SK-N-MC (cell line): ENCODE data around the gene ASPG.

Experiments
- DNase-seq: peaks from one replicate; pipeline ENCODE4 v3.0.0-alpha.2; 2011; ENCODE audit warnings: low read depth, low spot score
- H3K27ac ChIP-seq: fragments of 200-600 bp; sonication (generic); 2 replicates; pipeline ENCODE4 v1.5.1; 2016; ENCODE audit warnings: mixed run types
- H3K36me3 ChIP-seq: fragments of 200-600 bp; sonication (generic); 2 replicates; pipeline ENCODE4 v1.6.1; 2017; ENCODE audit warnings: antibody characterized with exemption, low read length, mixed read lengths; ENCODE audit not compliant: insufficient read depth
- H3K4me3 ChIP-seq: fragments of 200-600 bp; sonication (generic); 2 replicates; pipeline ENCODE4 v1.5.1; 2016
- H3K9ac ChIP-seq: fragments of 200-600 bp; sonication (generic); 2 replicates; pipeline ENCODE4 v1.8.0; 2017; ENCODE audit warnings: mixed run types, mixed read lengths; ENCODE audit not compliant: insufficient read length
- H3K9me3 ChIP-seq: fragments of 200-600 bp; sonication (generic); 2 replicates; pipeline ENCODE4 v1.6.1; 2017; ENCODE audit warnings: low read depth, mild to moderate bottlenecking, antibody characterized with exemption, low read length, moderate library complexity, mixed read lengths
- EZH2 ChIP-seq: fragments of 200-600 bp; sonication (generic); IDR thresholded peaks from one replicate; pipeline ENCODE4 v1.6.1; 2017; ENCODE audit warnings: antibody characterized with exemption
- FOXP2 ChIP-seq: optimal IDR thresholded peaks from 2 replicates; pipeline ENCODE3; 2011; ENCODE audit warnings: mild to moderate bottlenecking, moderate library complexity; ENCODE audit not compliant: insufficient read depth; ENCODE audit errors: extremely low read length, control extremely low read depth
- POLR2AphosphoS5 ChIP-seq: IDR thresholded peaks from 2 replicates; pipeline ENCODE4 v1.6.1; 2012; ENCODE audit warnings: mild to moderate bottlenecking, low read depth, low read length, borderline replicate concordance

The ASPG gene

GRCh38 chr14:104087981-104088850 is 2.7 kb downstream of the ASPG start:
- H3K27ac ChIP-seq: no peak overlapping the region
- H3K4me3 ChIP-seq: no peak overlapping the region
- no peaks in the 10 kb centered on the region for H3K36me3 ChIP-seq

GRCh38 chr14:104090071-104090748 is 4.7 kb downstream of the ASPG start:
- no peaks in the 10 kb centered on the region for H3K36me3 ChIP-seq
- H3K4me3 ChIP-seq: no peak overlapping the region
- no peak for DNase-seq

More at GRCh38 chr14:104087981-104088850, 2.7 kb downstream of the ASPG start:
- Histone ChIP-seq H3K9me3 (no peaks in the 10 kb centered on the region), H3K9ac (no peak overlapping the region)
- TF ChIP-seq FOXP2 (no peak), EZH2 (no peak)
- DNase-seq: no peak

GRCh38 chr14:104091061-104091926 is 5.8 kb downstream of the ASPG start:
- no peaks in the 10 kb centered on the region for H3K9me3 ChIP-seq
- no peak for DNase-seq
- H3K9ac ChIP-seq: no peak overlapping the region
- no peak overlapping the region for H3K27ac ChIP-seq
- no peak for TF ChIP-seq FOXP2
- TF ChIP-seq EZH2: no peak
- H3K36me3 ChIP-seq: no peaks in the 10 kb centered on the region
- no peak overlapping the region for H3K4me3 ChIP-seq

More at GRCh38 chr14:104090071-104090748, 4.7 kb downstream of the ASPG start:
- H3K27ac ChIP-seq: no peak overlapping the region
- H3K9me3 ChIP-seq: no peaks in the 10 kb centered on the region
- H3K9ac ChIP-seq: no peak overlapping the region
- TF ChIP-seq POLR2AphosphoS5: no peak
- TF ChIP-seq FOXP2: no peak
- no peak for TF ChIP-seq EZH2

GRCh38 chr14:104091927-104092771 is 6.6 kb downstream of the ASPG start:
- Histone ChIP-seq H3K36me3 (no peaks in the 10 kb centered on the region), H3K27ac (no peak overlapping the region), H3K4me3 (no peak overlapping the region), H3K9ac (no peak overlapping the region), H3K9me3 (no peaks in the 10 kb centered on the region)
- TF ChIP-seq POLR2AphosphoS5 (no peak), EZH2 (no peak), FOXP2 (no peak)
- no peak for DNase-seq

- TF ChIP-seq POLR2AphosphoS5: no peak
These were observed 7.4 kb downstream of the ASPG start for GRCh38 chr14:104092931-104093365.

GRCh38 chr14:104093366-104094055 is 8.0 kb downstream of the ASPG start:
- Histone ChIP-seq H3K9me3 (no peaks in the 10 kb centered on the region), H3K4me3 (no peak overlapping the region), H3K27ac (no peak overlapping the region), H3K9ac (no peak overlapping the region), H3K36me3 (no peaks in the 10 kb centered on the region)
- no peak for DNase-seq
- TF ChIP-seq EZH2: no peak
- TF ChIP-seq FOXP2: no peak
- no peak for TF ChIP-seq POLR2AphosphoS5

More at GRCh38 chr14:104092931-104093365, 7.4 kb downstream of the ASPG start:
- Histone ChIP-seq H3K36me3 (no peaks in the 10 kb centered on the region), H3K27ac (no peak overlapping the region), H3K4me3 (no peak overlapping the region), H3K9ac (no peak overlapping the region), H3K9me3 (no peaks in the 10 kb centered on the region)
- DNase-seq: no peak

GRCh38 chr14:104094056-104094708 is 8.7 kb downstream of the ASPG start:
- no peak for DNase-seq
- H3K36me3 ChIP-seq: no peaks in the 10 kb centered on the region
- H3K9me3 ChIP-seq: no peaks in the 10 kb centered on the region
- TF ChIP-seq EZH2: no peak
- TF ChIP-seq FOXP2: no peak
- TF ChIP-seq POLR2AphosphoS5: no peak
- H3K27ac ChIP-seq: no peak overlapping the region
- H3K9ac ChIP-seq: no peak overlapping the region
- H3K4me3 ChIP-seq: peak overlapping the region; percentile 30; the same call in 1 of the 2 replicates
